ENCODE data around the gene OXCT1. TPM values are rescaled to one million over a fixed set of nuclear protein-coding genes. Genes with fewer than 3 reads are reported as not detected.

OXCT1 gene
- polyA plus RNA-seq, 2 of the 4 experiments (the other 2 are of a cell fraction): 2.6 to 3.0 TPM

GRCh38 chr5:41708604-41708940 is 161.7 kb downstream of the OXCT1 start:
- WGBS (ENCODE audit: missing lambda C conversion rate): 20% methylated on average over 2 of the region's 2 CpGs
- FAIRE-seq: no peak
- H3K4me3 ChIP-seq: no peak overlapping the region
- no peak overlapping the region for H3K4me2 ChIP-seq
- ATAC-seq: no peak
- no peaks in the 10 kb centered on the region for H3K4me1 ChIP-seq
- peaks cover 2% of the 10 kb centered on the region; the same call in 1 of the 3 replicates for H3K9me3 ChIP-seq
- no peak for TF ChIP-seq ESRRA (IDR thresholded peaks at IDR 0.05; ENCODE audit: borderline replicate concordance, low read length)
- no peak for TF ChIP-seq HOXA7 (CRISPR knock-in tag; IDR thresholded peaks at IDR 0.05)
- no peak for TF ChIP-seq NFE2L2 (conservative IDR thresholded peaks at IDR 0.05; ENCODE audit: low read length)
- no peak for TF ChIP-seq HDAC2 (IDR thresholded peaks at IDR 0.05)
- no peak for TF ChIP-seq HMGXB4 (CRISPR knock-in tag; IDR thresholded peaks at IDR 0.05; ENCODE audit: borderline replicate concordance)
- no peak for TF ChIP-seq POLR2AphosphoS2 (conservative IDR thresholded peaks at IDR 0.05; ENCODE audit: low read length)
- no peak for TF ChIP-seq ZFP36 (IDR thresholded peaks at IDR 0.05; ENCODE audit: borderline replicate concordance, partially characterized antibody)
- no peak for TF ChIP-seq MAZ (IDR thresholded peaks at IDR 0.05; ENCODE audit: borderline replicate concordance, low read depth, low read length)
- TF ChIP-seq RFX5 (IDR thresholded peaks at IDR 0.05): no peak
- no peak for TF ChIP-seq FOXS1 (CRISPR knock-in tag; IDR thresholded peaks at IDR 0.05)
- no peak for TF ChIP-seq ZSCAN20 (CRISPR knock-in tag; IDR thresholded peaks at IDR 0.05)
- no peak for TF ChIP-seq TP53 (CRISPR knock-in tag; IDR thresholded peaks at IDR 0.05)
- TF ChIP-seq SREBF2 (IDR thresholded peaks at IDR 0.05): no peak
- TF ChIP-seq CBX2 (IDR thresholded peaks at IDR 0.05; ENCODE audit: borderline replicate concordance, low read depth): no peak
- TF ChIP-seq KDM1A (IDR thresholded peaks at IDR 0.05; ENCODE audit: low read depth): no peak
- ChIA-PET CTCF (interaction anchor here (0.7 to 0.9 kb wide), 2 partner anchors 24 to 136 kb away, joined by 3 read pairs; no protein-coding TSS in a partner anchor), POLR2A (no interaction called here)
- no peak overlapping the region for H3K27ac ChIP-seq
- DNase-seq (ENCODE audit: low read depth in 1 of 2, low spot score in 1 of 2): no peak

GRCh38 chr5:41707853-41708603 is 162.2 kb downstream of the OXCT1 start:
- Histone ChIP-seq H3K4me3 (no peak overlapping the region), H3K4me1 (no peaks in the 10 kb centered on the region), H3K9me3 (peaks cover 2% of the 10 kb centered on the region; the same call in 1 of the 3 replicates), H3K27ac (no peak overlapping the region), H3K4me2 (no peak overlapping the region)
- peak; percentile 2 to 27 for DNase-seq (ENCODE audit: low read depth in 1 of 2, low spot score in 1 of 2)
- WGBS (ENCODE audit: missing lambda C conversion rate): 17% methylated on average over 4 of the region's 4 CpGs
- CTCF ChIA-PET: interaction anchor here (0.6 to 0.9 kb wide), 3 partner anchors 25 to 137 kb away, joined by 3 read pairs; no protein-coding TSS in a partner anchor
- peak; percentile 50 to 56; a peak in 4 of 6 replicates for ATAC-seq
- TF ChIP-seq RAD21 (conservative IDR thresholded peaks at IDR 0.05 in 1 of 2, IDR thresholded peaks at IDR 0.05 in 1 of 2): peak in 1 of 2 experiments; percentile 56; a peak in 3 of 5 replicates
- no peak for TF ChIP-seq PHF8 (IDR thresholded peaks at IDR 0.05; ENCODE audit: borderline replicate concordance, low read depth)
- no peak for FAIRE-seq
- POLR2A ChIA-PET: no interaction called here

- ATAC-seq: peak in 1 of 2 experiments; percentile 51; a peak in 1 of 6 replicates
These were observed 174.2 kb downstream of the OXCT1 start for GRCh38 chr5:41695920-41696582.

More at GRCh38 chr5:41695920-41696582, 174.2 kb downstream of the OXCT1 start:
- FAIRE-seq (no peak), DNase-seq (ENCODE audit: low read depth in 1 of 2, low spot score in 1 of 2) (peak in 1 of 2 experiments; percentile 17)
- no peak overlapping the region for H3K4me2 ChIP-seq
- 21% methylated on average over 3 of the region's 3 CpGs for WGBS (ENCODE audit: missing lambda C conversion rate)
- H3K27ac ChIP-seq: no peak overlapping the region
- ChIA-PET CTCF (interaction anchor here (0.9 to 1.0 kb wide), 2 partner anchors 43 to 353 kb away, joined by 3 read pairs; no protein-coding TSS in a partner anchor), POLR2A (no interaction called here)
- TF ChIP-seq RAD21 (conservative IDR thresholded peaks at IDR 0.05 in 1 of 2, IDR thresholded peaks at IDR 0.05 in 1 of 2): peak in 1 of 2 experiments; percentile 53; a peak in 3 of 5 replicates
- TF ChIP-seq TFCP2L1 (CRISPR knock-in tag; IDR thresholded peaks at IDR 0.05): no peak
- no peaks in the 10 kb centered on the region for H3K9me3 ChIP-seq
- H3K4me1 ChIP-seq: no peaks in the 10 kb centered on the region
- no peak overlapping the region for H3K4me3 ChIP-seq
